Measurements from ENCODE around the gene NEUROD1.

DNA sequence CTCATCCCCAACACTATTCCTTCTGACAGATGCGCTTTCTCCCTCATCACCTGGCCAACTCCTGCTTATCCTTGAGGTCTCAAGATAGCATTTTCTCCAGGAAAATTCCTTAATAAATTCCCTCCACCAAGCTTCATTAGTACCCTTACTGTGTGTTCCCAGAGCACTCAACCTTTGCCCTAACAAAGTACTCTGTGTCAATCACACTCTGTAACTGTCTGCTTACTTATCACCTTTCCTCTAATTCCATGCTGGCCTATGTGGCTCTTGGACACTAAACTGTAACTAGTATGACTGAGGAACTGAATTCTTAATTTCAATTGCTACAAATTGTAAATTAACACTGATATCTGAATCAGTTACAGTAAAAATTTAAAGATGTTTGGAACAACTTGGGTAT lies 17.9 kb upstream of the NEUROD1 start:
- no peak for TF ChIP-seq CTCF (IDR thresholded peaks at IDR 0.05; ENCODE audit: low read depth, low read length)
- no peak for TF ChIP-seq POLR2A (IDR thresholded peaks at IDR 0.05; ENCODE audit: extremely low read depth, insufficient read length)
- TF ChIP-seq MYC (IDR thresholded peaks at IDR 0.05; ENCODE audit: low read depth, low read length) = no peak
